Tracheal epithelial cell (primary cell): ENCODE results near the gene UGT2A3. TPM values are rescaled to one million over a fixed set of nuclear protein-coding genes. Genes with fewer than 3 reads are reported as not detected.

Experiments used
- total RNA-seq: library from RNA; depleted of rRNA; stranded (reverse); fragments of >200 nt; gene quantifications from 2 replicates; pipeline ENCODE4 v1.2.1, GENCODE V29; 2014

The UGT2A3 gene
- total RNA-seq, result 6.0 TPM in 1 of 2 replicates, not detected in the other

DNA sequence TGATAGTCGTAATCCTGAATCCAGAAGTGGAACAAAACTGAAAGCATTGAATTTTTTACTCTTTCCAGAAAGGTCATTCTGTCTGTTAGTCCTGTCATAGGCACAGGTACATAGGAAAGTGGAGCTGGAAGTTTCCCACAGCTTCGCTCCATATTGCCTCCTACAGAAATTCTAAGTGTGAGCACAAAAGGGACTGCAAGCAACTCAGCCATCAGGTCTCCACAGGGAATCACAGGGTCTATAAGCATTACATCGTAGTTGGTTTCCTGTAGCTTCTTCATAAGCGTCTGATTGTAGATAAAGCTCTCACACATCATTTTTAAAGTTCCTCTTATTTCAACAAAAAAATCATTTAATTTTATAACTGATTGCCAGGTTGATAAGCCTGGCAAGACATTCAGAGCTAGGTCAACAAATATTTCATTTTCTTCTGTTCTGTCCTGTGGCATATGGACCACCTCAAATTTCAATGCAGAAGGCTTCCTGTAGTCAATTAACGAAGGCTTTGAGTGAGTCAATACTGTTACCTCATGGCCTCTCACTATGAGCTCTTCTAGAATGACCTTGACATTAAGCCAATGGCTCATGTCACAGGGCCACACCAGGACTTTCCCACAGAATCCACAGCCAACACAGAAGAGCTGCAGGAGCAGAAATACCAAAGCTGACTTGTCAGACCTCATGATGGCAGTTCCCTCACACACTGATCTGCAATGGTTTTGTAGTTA, at the start of gene UGT2A3:
Gene UGT2A3, minus strand, starts transcription at position 727 of the 728 bp plus-strand sequence. Its CDS starts 44 bp downstream, at position 683.

Other genes starting within 250 kb of the UGT2A3 start
- gene UGT2B10, start 135.8 kb downstream of the UGT2A3 start, total RNA-seq, result not detected in 2 replicates
- 0.21 and 27.7 TPM in 2 replicates for gene UGT2B7, start 144.7 kb upstream of the UGT2A3 start, total RNA-seq